Keratinocyte (primary cell): ENCODE measurements around the gene RAB40A.

Experiments
- EZH2 ChIP-seq: IDR thresholded peaks from one replicate; pipeline ENCODE4 v1.6.1; 2012; ENCODE audit warnings: inconsistent platforms, mild to moderate bottlenecking, low read length, moderate library complexity
- TF ChIP-seq, protein P1 (sequence below), 3 experiments: IDR thresholded peaks in 1 of 3; conservative IDR thresholded peaks in 1 of 3; optimal IDR thresholded peaks in 1 of 3; 2 replicates in 2 of 3; 3 replicates in 1 of 3; pipeline versions ENCODE3 to v1.5.1; 2011; ENCODE audit warnings: low read length in 3 of 3, mild to moderate bottlenecking in 3 of 3, moderate library complexity in 2 of 3, control low read depth in 1 of 3, inconsistent platforms in 1 of 3; ENCODE audit not compliant: insufficient read depth in 2 of 3; ENCODE audit errors: extremely low read depth in 1 of 3

DNA sequence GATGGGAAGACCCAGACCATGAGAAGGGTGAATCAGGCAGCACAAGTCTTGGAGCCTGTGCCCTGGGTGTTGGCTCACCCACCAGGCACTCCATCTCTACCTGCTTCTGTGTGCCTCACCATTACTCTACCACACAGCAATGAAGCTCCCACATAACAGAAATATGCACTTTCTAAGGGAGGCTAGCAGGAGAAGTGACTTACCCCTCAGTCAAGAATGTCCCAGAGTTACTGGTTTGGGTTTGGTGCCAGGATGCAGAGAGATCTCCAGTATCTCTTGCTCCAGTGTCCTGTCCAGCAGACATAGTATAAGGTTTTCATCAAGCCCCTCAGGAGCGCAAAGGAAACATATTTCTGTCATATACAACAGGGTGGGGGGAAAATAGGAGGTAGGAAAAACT, 11.3 kb upstream of the RAB40A start:
- TF ChIP-seq, protein P1, sequence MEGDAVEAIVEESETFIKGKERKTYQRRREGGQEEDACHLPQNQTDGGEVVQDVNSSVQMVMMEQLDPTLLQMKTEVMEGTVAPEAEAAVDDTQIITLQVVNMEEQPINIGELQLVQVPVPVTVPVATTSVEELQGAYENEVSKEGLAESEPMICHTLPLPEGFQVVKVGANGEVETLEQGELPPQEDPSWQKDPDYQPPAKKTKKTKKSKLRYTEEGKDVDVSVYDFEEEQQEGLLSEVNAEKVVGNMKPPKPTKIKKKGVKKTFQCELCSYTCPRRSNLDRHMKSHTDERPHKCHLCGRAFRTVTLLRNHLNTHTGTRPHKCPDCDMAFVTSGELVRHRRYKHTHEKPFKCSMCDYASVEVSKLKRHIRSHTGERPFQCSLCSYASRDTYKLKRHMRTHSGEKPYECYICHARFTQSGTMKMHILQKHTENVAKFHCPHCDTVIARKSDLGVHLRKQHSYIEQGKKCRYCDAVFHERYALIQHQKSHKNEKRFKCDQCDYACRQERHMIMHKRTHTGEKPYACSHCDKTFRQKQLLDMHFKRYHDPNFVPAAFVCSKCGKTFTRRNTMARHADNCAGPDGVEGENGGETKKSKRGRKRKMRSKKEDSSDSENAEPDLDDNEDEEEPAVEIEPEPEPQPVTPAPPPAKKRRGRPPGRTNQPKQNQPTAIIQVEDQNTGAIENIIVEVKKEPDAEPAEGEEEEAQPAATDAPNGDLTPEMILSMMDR (optimal IDR thresholded peaks at IDR 0.05 in 1 of 3, IDR thresholded peaks at IDR 0.05 in 1 of 3, conservative IDR thresholded peaks at IDR 0.05 in 1 of 3; ENCODE audit: extremely low read depth in 1 of 3, insufficient read depth in 2 of 3, low read length in 3 of 3) = no peak
- no peak for TF ChIP-seq EZH2
